ENCODE data around the gene LGALS3BP. TPM values are rescaled to one million over a fixed set of nuclear protein-coding genes. Genes with fewer than 3 reads are reported as not detected.

LGALS3BP gene
- total RNA-seq, 1 experiment from 2014 or later, result 389 TPM

DNA sequence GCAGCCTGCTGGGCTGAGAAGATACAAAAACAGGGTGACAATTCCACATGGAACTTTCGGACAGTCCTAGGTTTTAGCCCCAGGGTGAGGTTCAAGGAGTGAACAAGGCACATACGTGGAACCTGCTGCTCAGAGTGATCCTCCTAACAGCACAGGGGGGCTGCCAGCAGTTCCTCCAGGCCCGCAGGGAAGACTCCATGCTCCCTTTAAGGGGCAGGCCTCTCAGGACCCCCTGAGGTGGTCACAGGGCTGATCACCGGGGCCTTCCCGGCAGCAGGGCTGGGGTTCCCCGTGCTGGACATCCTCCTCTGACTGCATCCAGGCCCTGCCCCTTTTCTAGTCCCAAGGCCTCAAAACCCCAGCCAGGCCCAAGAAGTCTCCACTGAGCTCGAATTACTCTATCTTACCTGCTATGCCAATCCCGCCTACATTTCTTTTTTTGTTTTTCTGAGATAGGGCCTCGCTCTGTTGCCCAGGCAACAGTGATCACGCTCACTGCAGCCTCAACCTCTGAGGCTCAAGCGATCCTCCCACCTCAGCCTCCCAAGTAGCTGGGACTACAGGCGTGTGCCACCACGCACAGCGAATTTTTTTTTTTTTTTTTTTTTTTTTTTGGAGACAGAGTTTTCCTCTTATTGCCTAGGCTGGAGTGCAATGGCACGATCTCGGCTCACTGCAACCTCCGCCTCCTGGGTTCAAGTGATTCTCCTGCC, 19.5 kb upstream of the LGALS3BP start:
- Histone ChIP-seq H3K27me3 (ENCODE audit: insufficient read depth, low read length) (no peaks in the 10 kb centered on the region), H3K4me3 (replicated peaks in 1 of 2; ENCODE audit: low read depth in 1 of 2, low read length in 2 of 2) (no peak overlapping the region), H3K9ac (ENCODE audit: low read length) (no peak overlapping the region), H4K20me1 (ENCODE audit: insufficient read depth) (no peaks in the 10 kb centered on the region), H3K4me1 (ENCODE audit: control insufficient read depth in 1 of 2, insufficient read depth in 2 of 2, low read length in 2 of 2) (no peaks in the 10 kb centered on the region), H3K79me2 (ENCODE audit: insufficient read depth, low read length) (peaks cover 80% of the 10 kb centered on the region), H3K9me3 (ENCODE audit: control insufficient read depth in 1 of 2, insufficient read depth in 1 of 2, low read depth in 1 of 2, low read length in 2 of 2) (no peaks in the 10 kb centered on the region), H2AFZ (ENCODE audit: low read depth, low read length, poor library complexity, severe bottlenecking) (no peak overlapping the region), H3K4me2 (ENCODE audit: low read length) (no peak overlapping the region), H3K9me2 (ENCODE audit: insufficient read depth) (no peaks in the 10 kb centered on the region), H3K36me3 (ENCODE audit: control insufficient read depth in 1 of 2, insufficient read depth in 2 of 2, low read length in 2 of 2) (peaks cover 36 to 48% of the 10 kb centered on the region in 2 experiments; a peak in 3 of 4 replicates), H3K27ac (ENCODE audit: low read depth, low read length) (no peak overlapping the region; the same call in 1 of the 2 replicates)
- POLR2A ChIA-PET, result interaction anchor here (0.7 kb wide), 1 partner anchor 483 kb away, joined by 4 read pairs; no protein-coding TSS in a partner anchor
- intact Hi-C loops (cut with micrococcal nuclease), result no loop called here
- BruUV-seq (replicated peaks), result no TSS peak
- TF ChIP-seq SRF (IDR thresholded peaks at IDR 0.05; ENCODE audit: low read depth) (no peak), RAD21 (IDR thresholded peaks at IDR 0.05; ENCODE audit: low read depth) (no peak), CEBPB (IDR thresholded peaks at IDR 0.05; ENCODE audit: low read depth) (no peak), YY1 (IDR thresholded peaks at IDR 0.05; ENCODE audit: extremely low read depth, insufficient replicate concordance, low read depth, low read length) (no peak), POLR2A (IDR thresholded peaks at IDR 0.05; ENCODE audit: borderline replicate concordance, extremely low read depth, insufficient read depth, insufficient read length) (no peak), SIN3A (IDR thresholded peaks at IDR 0.05; ENCODE audit: low read depth) (no peak), REST (IDR thresholded peaks at IDR 0.05; ENCODE audit: low read depth) (no peak), POLR2AphosphoS5 (IDR thresholded peaks at IDR 0.05; ENCODE audit: low read depth, low read length) (no peak), EZH2phosphoT487 (IDR thresholded peaks at IDR 0.05; ENCODE audit: borderline replicate concordance) (no peak), SP1 (IDR thresholded peaks at IDR 0.05; ENCODE audit: low read depth) (no peak), TCF7L2 (IDR thresholded peaks at IDR 0.05; ENCODE audit: borderline replicate concordance, extremely low read depth, insufficient read depth, insufficient read length) (no peak), FOSL1 (IDR thresholded peaks at IDR 0.05; ENCODE audit: low read depth) (no peak), ELF1 (IDR thresholded peaks at IDR 0.05; ENCODE audit: borderline replicate concordance, low read depth) (no peak)
- TF ChIP-seq, protein P1, sequence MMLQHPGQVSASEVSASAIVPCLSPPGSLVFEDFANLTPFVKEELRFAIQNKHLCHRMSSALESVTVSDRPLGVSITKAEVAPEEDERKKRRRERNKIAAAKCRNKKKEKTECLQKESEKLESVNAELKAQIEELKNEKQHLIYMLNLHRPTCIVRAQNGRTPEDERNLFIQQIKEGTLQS (IDR thresholded peaks at IDR 0.05), result no peak
- TF ChIP-seq, protein P2, sequence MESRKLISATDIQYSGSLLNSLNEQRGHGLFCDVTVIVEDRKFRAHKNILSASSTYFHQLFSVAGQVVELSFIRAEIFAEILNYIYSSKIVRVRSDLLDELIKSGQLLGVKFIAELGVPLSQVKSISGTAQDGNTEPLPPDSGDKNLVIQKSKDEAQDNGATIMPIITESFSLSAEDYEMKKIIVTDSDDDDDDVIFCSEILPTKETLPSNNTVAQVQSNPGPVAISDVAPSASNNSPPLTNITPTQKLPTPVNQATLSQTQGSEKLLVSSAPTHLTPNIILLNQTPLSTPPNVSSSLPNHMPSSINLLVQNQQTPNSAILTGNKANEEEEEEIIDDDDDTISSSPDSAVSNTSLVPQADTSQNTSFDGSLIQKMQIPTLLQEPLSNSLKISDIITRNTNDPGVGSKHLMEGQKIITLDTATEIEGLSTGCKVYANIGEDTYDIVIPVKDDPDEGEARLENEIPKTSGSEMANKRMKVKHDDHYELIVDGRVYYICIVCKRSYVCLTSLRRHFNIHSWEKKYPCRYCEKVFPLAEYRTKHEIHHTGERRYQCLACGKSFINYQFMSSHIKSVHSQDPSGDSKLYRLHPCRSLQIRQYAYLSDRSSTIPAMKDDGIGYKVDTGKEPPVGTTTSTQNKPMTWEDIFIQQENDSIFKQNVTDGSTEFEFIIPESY (IDR thresholded peaks at IDR 0.05; ENCODE audit: extremely low read depth, insufficient replicate concordance, low read length), result no peak
- no peak for DNase-seq (ENCODE audit: low read depth, low spot score)
- CTCF ChIA-PET, result interaction anchor here (0.7 to 1.2 kb wide), 2 partner anchors 24 to 46 kb away, joined by 3 read pairs; no protein-coding TSS in a partner anchor
- RAD21 ChIA-PET (ENCODE audit: low non-redundant PET in 1 of 2, low total read pairs in 2 of 2, uncharacterized antibody in 2 of 2, unreplicated experiment in 2 of 2), result no interaction called here
- ATAC-seq, result no peak
